Right ventricle myocardium superior (tissue), 1 donor: ENCODE measurements around the gene LRRC55. TPM values are rescaled to one million over a fixed set of nuclear protein-coding genes. Genes with fewer than 3 reads are reported as not detected.

ENCODE experiments used
- ATAC-seq: fragments of 200-7000 bp; cut with Tn5 transposase; one replicate; pipeline ENCODE4 v1.9.1; 2020; ENCODE audit warnings: mild to moderate bottlenecking; ENCODE audit not compliant: poor library complexity
- DNase-seq: peaks from one replicate; pipeline ENCODE4 v3.0.0-alpha.2; 2020
- intact Hi-C: fragments of 100-400 bp; cut with DNase I; formaldehyde crosslinking; loops from one replicate; pipeline ENCODE4 v1.11.2; 2022
- total RNA-seq: library from RNA; stranded (reverse); fragmentation: NEBNext Ultra II Directional; extraction: Animal tissue kit (Norgen Biotek cat#: 25700); gene quantifications from one replicate; pipeline ENCODE4 v1.2.1, GENCODE V29; 2021
- donor health status: DM: no; HTN: yes; CAD: no; lungs with severe emphysema.

Gene LRRC55
- total RNA-seq, 1 donor from 2014 or later, result 0.13 TPM

DNA sequence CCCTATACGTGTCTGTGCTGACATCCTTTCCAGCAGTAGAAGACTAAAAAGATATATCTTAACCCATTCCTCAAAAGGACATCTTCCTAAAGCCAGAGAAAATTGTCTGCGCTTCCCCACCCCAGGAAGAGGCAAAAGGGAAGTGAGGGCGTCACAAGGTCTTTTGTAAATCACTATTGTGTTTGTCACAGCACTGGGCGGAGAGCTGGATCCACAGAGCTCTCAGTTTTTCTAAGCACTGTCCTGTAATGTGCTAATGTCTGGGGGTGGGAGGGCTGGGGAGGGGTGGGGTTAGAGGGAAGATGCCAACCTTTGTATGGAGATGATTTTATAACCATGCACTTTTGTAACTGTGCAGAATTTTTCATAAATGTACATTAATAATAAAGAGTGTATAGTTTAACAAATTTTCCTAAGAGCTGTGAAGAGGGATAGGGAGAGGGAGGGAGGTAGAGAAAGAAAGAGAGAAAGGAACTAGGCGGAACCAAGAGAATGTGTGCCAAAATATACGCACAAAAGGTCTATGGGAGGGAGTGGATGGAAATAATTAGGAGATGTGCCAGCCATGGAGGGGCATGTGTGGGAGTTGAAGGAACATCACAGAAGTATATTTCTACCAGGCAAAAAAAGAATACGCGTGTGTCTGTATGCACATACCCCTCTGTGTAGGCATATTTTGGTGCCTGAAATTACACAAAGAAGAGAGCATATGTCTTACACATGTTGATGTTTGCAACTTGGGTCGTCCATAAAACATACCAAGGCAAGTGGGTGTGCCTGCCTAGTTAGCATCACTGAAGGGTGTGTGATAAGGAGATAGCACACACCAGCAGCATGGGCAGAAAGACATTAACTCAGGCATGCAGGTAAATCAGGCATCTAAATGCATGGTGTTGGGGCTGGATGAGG, 9.8 kb downstream of the LRRC55 start:
- no peak for ATAC-seq
- DNase-seq, result no peak
- intact Hi-C loops, result no loop called here

DNA sequence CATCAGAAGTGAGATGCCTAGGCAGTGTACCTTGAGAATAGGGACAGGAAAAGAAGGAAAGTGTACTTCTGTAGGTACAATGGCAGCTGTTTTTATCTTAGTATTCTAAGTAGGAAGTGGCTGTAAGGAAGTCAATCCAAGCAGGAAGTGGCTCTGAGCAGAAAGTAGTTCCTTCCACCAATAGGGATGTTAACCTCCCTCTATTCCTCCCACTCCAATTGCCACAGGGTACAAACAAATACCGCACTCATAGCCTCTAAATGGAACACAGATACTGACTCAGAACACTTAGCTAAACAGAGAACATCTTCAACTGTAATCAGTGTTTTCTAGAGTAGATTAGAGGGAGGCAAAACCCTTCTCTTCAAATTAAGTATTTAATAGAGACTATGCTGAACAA, 10.6 kb downstream of the LRRC55 start:
- intact Hi-C loops, result no loop called here
- DNase-seq, result no peak
- ATAC-seq, result no peak

DNA sequence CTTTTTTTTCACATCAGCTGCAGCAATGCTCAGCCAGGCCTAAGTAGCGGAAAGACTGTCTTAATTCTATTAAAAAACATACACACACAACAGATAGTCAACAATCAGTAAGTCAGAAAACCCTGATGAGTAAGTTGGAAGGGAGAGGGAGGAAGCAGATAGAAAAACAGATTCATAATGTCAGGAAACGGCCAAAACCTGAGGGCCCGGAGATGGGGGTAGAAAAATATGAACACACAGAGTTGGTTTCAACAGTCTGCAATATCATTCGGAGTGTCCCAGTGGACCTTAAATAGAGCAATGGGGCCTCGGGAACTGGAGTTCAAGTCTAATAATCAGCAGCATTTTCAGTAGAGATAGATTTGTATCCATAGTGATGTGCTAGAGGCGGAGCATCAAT, 14.8 kb downstream of the LRRC55 start:
- no peak for DNase-seq
- ATAC-seq, result peak; percentile 15
- intact Hi-C loops, result no loop called here

DNA sequence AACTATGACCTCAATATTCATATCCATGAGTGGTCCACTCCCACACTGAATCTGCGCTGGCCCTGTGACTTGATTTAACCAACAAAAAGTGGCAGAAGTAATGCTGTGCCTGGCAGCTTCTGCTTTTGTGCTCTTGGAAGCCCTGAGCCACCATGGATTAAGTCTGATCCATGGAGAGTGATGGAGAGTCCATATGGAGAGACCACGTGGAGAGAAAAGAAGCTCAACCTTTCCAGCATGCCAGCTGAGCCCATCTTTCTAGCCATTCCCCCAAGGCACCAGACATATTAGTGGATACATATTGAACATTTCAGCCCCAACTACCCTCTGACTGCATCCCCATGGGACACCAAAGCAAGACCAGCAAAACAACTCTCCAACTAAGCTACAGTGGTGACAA, 16.0 kb downstream of the LRRC55 start:
- DNase-seq (no peak), ATAC-seq (no peak)
- intact Hi-C loops, result no loop called here

DNA sequence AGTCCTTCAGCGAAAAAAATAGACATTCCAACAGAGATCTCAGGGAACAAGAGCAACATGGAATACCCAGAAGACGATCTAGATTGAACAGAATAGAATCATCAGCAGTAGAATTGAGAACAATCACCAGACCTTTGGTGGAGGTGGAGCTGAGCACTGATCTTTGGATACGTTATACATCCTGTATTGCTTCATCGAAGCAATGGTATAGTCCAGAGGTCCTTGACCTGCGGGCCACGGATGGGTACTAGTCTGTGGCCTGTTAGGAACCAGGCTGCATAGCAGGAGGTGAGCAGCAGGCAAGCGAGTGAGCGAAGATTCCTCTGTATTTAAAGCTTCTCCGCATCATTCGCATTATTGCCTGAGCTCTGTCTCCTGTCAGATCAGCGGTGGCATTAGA, 17.6 kb downstream of the LRRC55 start:
- intact Hi-C loops, result no loop called here
- ATAC-seq (no peak), DNase-seq (no peak)

DNA sequence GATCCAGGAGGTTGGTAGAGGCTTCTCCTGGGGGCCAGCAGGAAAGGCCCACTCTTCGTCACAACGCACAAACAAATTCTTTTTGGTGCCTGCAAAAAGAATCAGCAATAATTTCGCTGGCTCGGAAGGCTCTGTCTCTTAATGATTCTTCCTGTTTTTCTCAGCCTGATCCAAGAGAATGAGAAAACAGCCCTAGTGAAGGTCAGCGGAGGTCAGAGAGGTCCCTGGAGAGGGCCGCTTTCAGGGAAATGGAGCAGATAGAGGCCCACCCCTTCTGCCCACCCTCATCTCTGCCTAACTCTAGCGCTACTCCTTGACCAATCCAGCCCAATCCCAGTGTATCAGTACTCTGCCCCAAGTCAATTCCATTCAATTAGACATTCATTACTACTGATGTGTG, 19.2 kb downstream of the LRRC55 start:
- ATAC-seq (peak; percentile 40), DNase-seq (peak; percentile 81)
- intact Hi-C loops, result no loop called here

DNA sequence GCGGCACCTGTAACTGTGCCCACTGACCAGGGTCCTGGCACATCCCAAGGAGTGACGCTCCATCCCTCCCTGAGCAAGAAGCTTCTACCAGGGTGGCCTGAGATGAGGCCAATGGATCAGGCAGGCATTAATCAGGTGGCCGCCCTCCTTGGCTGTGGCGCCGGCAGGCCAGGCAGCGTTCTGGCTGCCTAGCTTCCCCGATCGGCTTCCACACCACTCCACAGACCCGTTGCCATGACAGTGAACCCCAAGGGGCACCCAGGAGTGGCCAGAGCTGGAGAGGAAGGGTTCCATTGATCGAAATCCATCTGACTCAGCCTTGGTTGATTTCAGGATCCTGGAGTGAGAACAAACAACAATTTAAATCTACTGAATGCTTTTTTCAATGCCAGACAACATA, 20.5 kb downstream of the LRRC55 start:
- DNase-seq (peak; percentile 84), ATAC-seq (peak; percentile 51)
- intact Hi-C loops, result no loop called here

DNA sequence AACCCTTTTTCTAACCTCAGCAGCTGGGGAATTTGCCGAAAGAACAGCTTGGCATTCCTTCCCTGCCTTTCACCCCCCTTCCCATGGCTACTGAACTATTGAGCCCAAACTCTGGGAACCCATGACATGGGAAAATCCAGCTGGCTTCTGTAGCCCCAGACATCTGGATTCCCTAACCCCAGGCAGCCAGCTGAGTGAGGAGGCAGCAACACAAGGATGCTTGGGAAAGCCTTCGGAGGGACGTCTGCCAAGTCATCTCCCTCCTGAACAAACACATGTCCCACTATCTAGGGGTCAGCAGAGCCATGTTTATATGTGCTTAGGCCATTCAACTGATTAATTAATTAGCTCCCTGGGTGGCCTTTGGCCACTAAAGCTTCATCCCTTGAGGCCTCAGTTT, 21.6 kb downstream of the LRRC55 start:
- intact Hi-C loops, result no loop called here
- DNase-seq (peak; percentile 87), ATAC-seq (peak; percentile 83)

DNA sequence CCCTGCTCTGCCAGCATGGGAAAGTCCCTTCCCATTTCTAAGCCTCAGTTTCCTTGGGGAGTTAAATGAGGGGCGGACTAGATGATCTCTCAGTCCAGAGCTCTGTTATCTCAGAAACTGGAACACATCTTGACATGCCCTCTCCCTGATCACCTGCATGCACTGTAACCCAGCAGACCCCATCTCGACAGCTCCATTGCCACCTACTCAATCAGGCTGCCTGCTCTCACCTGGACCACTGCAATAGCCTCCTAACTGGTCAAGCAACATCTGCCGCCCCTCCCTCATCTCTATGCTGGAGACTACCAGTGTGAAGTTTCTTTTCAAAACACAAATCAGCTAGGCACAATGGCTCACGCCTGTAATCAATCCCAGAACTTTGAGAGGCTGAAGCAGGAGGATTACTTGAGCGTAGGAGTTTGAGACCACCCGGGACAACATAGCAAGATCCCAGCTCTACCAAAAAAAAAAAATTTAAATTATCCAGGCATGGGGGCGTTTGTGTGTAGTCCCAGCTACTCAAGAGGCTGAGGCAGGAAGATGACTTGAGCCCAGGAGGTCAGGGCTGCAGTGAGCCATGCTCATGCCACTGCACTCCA, 22.2 kb downstream of the LRRC55 start:
- ATAC-seq (no peak), DNase-seq (no peak)
- intact Hi-C loops, result no loop called here

DNA sequence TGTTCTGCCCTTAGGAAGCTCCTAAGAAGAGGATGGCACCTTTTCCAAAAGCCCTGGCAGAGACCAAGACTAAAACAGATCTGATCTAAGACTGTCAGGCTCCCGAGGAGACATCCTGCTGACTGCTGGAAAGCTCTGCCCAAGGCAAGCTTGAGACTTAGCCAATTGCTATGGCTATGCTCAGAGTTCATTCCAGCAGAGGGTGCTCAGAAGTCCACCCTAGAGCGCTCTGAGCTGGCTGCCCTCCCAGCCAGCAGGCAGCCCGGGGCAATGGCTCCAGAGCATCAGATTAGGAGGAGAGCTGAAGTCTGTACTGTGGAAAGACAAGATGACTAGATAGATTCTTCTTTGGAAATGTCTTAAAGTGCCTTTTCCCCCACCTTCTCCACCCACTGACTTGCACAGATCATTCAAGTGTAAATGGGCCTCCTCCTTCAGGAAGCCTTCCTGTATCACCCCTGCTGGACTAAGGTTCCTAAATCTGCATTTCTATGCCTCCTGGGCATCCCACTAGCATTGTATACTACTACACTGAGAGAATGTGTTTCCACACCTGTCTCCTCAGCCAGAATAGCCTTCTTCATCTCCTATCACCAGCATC, 23.4 kb downstream of the LRRC55 start:
- intact Hi-C loops, result loop anchor here (5.0 kb wide), 1 partner anchor 37 kb away; no protein-coding TSS in a partner anchor
- ATAC-seq, result no peak
- DNase-seq, result peak; percentile 61

DNA sequence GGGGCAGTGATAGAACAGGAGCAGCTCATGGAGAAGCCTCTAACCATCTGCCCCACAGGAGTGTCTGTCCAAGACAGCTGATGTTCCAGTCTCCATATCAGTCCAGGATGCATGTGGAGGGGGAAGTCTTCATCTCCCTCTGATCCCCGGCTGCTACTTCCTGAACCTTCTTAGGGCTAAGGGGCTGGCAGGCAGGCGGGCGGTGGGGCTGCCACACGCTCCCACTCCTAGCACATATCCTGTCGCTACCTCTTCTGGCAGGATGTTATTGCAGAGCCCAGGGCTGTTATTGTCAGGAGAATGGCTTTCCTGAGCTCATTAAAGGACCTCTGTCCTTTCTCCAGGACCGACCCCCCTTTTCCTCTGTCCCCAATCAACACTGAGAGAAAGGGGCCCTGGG, 25.4 kb downstream of the LRRC55 start:
- intact Hi-C loops, result loop anchor here (5.0 kb wide), 1 partner anchor 35 kb away; no protein-coding TSS in a partner anchor
- ATAC-seq, result no peak

DNA sequence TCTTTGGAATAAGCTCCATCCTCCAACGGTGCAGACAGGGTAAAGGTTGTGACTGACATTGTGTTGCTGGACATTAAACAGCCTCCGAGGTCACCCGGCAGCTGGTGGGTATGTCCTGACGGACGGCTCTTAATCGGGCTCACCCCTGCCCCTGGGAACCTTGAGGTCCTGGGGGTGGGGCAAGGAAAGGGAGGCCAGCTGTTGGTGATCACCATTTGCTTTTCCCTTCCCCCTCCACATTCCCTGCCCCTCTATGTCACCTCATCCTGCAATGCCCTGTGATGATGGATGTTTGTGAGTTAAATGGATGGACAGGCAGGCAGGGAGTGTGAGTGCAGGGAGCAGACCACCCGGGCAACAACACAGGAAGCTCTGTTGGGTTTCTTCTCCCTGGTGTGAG, 29.0 kb downstream of the LRRC55 start:
- no peak for ATAC-seq
- DNase-seq, result no peak
- intact Hi-C loops, result no loop called here

More for the DNA sequence above, 25.4 kb downstream of the LRRC55 start:
- no peak for DNase-seq

DNA sequence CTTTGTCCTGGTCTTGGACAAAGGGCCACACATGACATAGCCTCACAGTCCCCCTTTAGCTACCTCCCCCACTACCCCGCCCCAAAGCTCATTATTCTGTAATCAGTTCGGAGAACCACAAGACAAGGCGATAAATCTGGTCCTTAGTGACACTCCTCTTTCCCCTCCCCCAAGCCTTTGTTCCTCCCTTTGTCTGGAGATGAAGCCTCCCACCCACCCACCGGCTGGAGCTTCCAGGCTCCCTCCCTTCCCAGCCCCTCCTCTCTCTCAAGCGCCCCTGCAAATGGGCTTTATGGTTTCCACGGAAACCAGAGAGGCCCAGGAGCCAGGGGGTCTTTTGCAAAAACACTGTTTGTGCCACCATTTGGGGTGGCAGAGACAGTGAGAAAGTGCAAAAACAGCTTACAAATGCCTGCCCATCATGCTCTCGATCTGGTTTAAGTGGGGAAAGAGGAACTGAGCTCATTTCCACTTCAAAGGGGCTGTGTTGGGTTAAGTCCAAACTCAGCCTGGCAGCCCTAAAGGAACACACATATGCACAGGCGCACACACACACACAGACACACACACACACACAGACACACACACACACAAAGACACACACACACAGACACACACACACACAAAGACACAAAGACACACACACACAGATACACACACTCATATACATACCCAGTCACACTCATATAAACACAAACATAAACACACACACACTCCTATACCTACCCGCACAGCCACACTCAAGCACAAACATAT, 31.8 kb downstream of the LRRC55 start:
- DNase-seq (no peak), ATAC-seq (peak; percentile 60)
- intact Hi-C loops, result no loop called here

DNA sequence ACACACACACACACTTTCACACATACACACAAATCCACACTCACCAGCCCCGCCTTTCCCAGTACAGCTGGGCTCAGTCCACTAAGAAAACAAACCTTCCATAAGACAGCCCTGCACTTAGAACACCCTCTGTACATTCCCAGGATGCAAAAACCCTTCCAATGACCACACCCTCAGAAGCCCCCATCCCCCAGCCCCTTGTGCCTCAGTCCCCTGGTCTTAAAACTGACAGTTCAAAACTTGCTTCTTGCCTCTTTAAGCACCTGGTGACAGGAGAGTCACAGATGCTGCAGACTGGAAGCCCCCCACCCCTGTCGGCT, 32.3 kb downstream of the LRRC55 start:
- ATAC-seq (peak; percentile 24), DNase-seq (no peak)
- intact Hi-C loops, result no loop called here

DNA sequence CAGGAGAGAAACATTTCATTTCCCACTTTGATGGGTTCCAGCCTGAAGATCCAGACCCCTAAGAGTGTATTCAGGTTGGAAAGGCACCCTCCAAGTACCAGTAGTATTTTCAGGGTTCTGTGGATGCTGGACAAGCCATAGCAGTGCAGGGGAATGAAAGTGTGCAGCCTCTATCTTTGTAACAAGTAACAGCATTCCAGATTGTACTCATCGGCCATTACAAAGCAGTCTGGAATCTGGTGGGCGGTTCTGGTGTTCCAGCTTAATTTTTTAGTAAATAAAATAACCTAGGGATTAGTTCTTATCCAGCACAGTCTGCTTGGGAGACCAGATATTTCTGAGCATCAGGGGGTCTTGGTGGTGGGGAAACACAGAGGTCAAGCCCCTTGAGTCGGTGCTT, 32.7 kb downstream of the LRRC55 start:
- ATAC-seq (peak; percentile 50), DNase-seq (no peak)
- intact Hi-C loops, result no loop called here

DNA sequence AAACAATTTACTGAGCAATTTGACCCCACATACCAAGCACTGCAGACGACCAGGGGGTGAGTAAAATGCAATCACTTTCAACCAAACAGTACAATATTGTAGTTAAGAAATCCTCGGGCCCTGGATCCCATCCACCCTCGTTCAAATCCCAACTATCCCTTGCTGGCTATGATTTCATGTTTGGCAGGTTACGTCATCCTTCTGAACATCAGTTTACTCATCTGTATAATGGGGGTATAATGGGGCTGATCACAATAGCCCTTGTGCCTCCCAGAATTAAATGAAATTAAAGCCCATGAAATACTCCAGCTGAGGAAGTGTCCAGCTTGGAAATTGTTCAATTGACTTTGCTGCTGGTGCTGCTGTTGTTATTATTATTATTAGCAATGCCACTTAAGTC, 34.7 kb downstream of the LRRC55 start:
- intact Hi-C loops, result no loop called here
- ATAC-seq, result no peak

DNA sequence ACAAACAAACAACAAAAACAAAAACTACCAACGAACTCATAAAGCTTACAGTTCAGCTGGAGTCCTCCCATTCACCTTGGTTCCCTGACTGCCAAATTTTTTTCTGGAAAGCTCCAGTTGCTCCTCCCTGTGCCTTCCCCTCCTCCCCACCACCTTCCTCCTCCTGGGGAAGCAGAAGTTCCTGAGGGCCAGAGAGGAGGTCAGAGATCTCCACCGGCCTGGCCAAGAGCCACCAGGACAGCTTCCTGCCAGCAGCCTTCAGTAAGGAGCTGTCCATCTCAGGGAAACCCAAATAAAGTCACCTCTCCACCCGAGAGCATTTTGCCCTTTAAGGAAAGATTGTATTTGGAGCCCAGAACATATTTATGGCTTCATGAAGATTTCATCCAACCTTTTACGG, 35.3 kb downstream of the LRRC55 start:
- peak; percentile 61 for DNase-seq
- peak; percentile 22 for ATAC-seq
- intact Hi-C loops, result no loop called here

More for the DNA sequence above, 34.7 kb downstream of the LRRC55 start:
- DNase-seq, result no peak

DNA sequence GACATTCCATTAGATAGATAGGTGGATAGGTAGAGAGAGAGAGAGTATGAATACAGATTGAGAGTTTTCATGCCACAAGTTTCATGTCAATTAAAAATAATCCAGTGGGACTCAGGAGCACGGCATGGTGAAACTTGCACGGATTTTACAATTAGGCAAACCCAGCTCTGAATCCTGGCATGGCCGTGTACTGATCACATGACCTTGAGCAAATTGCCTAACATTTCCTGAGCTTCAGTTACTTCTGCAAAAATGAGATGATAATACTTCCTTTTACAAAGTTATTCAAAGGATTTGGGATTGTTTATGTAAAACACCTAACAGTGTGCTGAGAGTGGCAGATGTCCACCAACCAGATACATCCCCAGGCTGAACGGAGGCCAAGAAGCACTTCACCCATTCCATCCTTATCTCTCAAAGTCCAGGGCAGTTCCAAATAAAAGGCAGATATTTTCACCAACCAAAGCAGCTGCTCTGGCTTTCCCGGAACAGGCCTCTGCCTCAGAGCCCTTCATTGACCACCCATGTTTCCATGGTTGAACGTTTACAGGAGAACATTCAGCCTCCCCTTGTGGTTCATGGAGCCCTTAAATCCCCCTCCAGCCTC, 37.4 kb downstream of the LRRC55 start:
- no peak for DNase-seq
- peak; percentile 87 for ATAC-seq
- intact Hi-C loops, result no loop called here

DNA sequence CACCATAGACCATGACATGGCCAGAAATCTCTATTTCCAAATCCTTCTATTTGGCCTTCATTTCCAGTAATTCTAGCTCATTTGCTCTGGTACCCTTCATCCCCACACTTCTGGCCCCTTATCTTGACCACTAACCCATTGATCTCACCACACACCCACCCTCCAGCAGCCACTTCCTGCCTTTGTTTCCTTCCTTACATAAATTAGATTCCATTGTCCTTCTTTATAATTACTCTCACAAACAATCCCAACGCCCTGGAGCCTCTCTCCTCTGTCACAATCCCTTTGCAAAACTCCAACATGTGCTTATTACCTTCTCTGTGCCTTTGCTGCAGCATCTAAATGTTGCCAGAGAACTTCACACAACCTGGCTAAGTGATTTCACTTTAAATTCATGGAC, 40.5 kb downstream of the LRRC55 start:
- DNase-seq, result no peak
- intact Hi-C loops, result no loop called here
- ATAC-seq, result no peak
